Measurements from ENCODE around the gene FBXW7.

DNA sequence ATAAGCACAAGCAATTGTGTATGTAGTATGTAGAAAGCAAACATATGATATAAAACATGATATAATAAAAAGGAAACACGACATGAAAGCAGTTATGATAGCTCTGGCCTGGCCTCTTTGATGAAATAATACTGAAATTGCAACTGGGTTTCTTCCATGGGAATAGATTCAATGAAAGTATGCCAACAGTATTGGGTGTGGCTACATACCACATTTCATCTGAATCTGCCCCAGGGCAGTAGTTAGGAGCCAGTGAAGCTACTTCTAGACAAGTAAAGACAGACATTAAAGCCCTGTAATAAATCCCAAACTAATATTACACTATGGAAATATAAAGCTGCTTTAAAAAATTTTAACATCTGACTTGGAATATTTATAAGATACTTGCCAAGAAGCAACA, 207.3 kb downstream of the FBXW7 start:
- TF ChIP-seq CTCF (IDR thresholded peaks at IDR 0.05 in 2 of 3, conservative IDR thresholded peaks at IDR 0.05 in 1 of 3; ENCODE audit: borderline replicate concordance in 1 of 3, insufficient read depth in 1 of 3, low read depth in 2 of 3, low read length in 2 of 3) (no peak), SP1 (IDR thresholded peaks at IDR 0.05; ENCODE audit: low read depth) (no peak), POLR2A (IDR thresholded peaks at IDR 0.05; ENCODE audit: borderline replicate concordance, extremely low read depth, insufficient read depth, insufficient read length) (no peak), EZH2 (IDR thresholded peaks at IDR 0.05) (no peak), EZH2phosphoT487 (IDR thresholded peaks at IDR 0.05; ENCODE audit: borderline replicate concordance) (no peak), ELF1 (IDR thresholded peaks at IDR 0.05; ENCODE audit: borderline replicate concordance, low read depth) (no peak), ATF3 (IDR thresholded peaks at IDR 0.05) (no peak)
- TF ChIP-seq, protein P1, sequence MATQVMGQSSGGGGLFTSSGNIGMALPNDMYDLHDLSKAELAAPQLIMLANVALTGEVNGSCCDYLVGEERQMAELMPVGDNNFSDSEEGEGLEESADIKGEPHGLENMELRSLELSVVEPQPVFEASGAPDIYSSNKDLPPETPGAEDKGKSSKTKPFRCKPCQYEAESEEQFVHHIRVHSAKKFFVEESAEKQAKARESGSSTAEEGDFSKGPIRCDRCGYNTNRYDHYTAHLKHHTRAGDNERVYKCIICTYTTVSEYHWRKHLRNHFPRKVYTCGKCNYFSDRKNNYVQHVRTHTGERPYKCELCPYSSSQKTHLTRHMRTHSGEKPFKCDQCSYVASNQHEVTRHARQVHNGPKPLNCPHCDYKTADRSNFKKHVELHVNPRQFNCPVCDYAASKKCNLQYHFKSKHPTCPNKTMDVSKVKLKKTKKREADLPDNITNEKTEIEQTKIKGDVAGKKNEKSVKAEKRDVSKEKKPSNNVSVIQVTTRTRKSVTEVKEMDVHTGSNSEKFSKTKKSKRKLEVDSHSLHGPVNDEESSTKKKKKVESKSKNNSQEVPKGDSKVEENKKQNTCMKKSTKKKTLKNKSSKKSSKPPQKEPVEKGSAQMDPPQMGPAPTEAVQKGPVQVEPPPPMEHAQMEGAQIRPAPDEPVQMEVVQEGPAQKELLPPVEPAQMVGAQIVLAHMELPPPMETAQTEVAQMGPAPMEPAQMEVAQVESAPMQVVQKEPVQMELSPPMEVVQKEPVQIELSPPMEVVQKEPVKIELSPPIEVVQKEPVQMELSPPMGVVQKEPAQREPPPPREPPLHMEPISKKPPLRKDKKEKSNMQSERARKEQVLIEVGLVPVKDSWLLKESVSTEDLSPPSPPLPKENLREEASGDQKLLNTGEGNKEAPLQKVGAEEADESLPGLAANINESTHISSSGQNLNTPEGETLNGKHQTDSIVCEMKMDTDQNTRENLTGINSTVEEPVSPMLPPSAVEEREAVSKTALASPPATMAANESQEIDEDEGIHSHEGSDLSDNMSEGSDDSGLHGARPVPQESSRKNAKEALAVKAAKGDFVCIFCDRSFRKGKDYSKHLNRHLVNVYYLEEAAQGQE (IDR thresholded peaks at IDR 0.05; ENCODE audit: low read depth): no peak

All from HCT116 (cell line).